Raji (cell line): Measurements from ENCODE around the gene VWA8.

Source experiments
- POLR2A ChIP-seq: IDR thresholded peaks from 2 replicates; pipeline ENCODE4 v1.6.1; 2011; ENCODE audit warnings: low read depth, low read length, control low read depth; ENCODE audit not compliant: insufficient read depth

The VWA8 gene

DNA sequence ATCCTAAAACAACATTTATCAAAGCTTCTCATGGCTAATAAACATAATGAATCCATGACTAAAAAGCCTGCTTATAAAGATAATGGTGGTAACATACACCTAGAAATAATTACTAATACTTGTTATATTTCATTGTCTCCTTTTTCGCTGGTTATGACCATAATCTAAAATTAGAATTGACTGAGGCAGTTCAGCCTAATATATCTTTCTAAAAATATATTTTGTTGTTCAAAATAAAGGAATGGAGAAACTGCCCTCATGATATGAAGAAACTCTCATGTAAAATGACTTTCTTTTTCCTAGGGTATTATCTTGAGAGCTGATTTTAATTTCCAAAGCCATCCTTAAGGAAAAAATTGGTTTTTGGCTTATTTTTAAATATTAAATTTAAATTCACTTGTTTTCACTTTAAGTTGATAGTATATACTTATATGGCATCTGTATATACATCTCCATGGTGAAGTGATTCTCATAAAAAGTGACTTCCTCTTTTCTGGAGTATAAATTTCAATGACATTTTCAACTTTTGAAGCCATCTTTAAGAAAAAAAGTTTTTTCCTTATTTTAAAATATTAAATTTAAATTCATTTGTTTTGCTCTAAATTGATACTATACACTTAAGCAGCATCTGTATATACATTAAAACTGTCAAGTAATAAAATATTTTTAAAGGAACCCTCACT, 204.6 kb downstream of the VWA8 start:
- TF ChIP-seq POLR2A = no peak

DNA sequence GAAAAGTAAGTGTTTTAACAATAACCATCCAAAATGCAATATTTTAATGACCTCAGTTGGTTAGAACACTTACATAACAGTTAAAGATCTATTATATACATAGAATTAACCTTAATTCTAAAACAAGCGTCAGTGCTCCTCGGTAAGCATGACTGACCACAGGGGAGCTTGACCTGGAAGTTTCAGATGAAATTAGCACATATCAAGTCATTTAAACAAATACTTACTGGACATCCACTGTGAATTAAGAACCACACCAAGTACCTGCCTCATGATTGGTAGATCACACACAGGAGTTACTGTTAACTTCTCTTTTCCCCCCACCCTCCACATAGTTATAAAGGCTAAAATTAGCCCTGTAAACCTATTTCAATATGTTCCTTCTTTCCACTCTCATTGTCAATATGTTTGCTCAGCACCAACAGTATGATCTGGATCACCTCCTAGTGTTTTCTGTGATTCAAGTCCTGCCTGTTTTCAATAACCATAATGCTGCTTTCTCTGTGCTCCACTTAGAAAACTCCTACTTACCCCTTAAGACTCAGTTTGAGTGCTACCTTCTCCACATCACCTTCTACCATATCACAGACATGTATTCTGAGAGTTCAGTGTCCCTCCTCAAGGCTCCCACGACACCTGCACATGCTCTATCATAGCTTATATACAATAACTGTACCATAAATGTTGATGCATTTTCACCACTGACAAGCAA, 209.0 kb downstream of the VWA8 start:
- no peak for TF ChIP-seq POLR2A

DNA sequence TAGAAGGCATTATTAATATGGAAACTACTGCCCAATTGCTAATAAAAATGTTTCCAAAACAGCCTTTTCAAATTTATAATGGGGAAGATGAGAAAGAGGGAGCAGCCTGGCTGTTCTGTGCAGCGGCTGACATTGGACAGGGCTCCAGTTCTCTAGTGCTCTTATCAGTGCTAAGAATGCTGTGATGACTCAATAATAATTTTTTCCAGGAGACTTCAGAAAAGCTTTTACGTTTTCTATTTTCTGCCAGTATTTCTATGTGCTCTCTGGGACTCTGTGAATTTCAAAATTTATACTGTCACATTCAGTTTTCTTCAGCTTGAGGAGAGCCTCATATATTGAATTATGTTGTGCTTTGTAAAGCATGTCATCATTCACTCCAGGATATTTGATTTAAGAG, 209.6 kb downstream of the VWA8 start:
- TF ChIP-seq POLR2A = no peak

DNA sequence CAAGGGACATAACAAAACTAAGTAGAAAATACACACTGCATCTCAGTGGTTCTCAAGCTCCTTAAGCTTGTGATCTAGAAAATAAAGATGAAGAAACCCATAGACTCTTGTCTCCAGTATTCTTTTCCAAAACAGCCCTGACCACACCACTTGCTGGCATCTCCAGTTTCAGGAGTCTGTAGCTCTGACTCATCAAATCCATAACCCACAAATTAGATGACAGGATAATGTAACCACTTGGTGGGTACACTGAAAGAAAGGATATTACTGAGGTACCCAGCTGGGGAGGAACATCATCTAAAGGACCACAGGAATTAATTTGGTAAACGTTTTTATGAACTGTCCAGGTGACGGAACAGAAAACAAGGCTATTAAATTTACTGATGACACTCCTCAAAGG, 214.7 kb downstream of the VWA8 start:
- no peak for TF ChIP-seq POLR2A

DNA sequence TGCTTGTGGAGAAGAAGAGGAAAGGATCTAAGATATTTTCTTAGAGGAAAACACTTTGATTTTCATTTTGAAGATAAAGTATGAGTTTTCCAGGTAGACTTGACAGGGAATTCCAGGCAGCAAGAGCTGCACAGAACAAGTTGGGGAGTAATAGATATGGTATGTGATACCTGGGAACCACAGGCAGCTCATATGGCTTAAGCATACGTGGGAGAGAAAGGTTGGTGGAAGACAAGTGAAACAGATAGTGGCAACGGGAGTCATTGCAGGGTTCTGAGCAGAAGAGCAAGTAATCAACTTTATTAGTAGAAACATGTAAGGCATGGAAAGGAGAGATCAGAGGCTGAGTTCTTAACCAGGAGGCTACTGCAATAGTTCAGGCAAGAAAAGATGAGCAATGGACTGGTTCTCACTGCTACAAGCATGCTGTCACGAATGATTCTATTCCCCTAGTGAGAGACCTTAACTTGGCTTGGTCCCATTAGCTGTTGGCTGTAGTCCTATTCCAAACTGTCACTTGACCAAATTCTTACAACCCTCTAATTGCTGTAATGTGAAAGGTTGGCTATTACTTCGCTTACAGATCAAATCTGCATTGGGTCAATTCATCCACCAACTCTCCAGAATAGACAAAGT, 217.9 kb downstream of the VWA8 start:
- TF ChIP-seq POLR2A = no peak

DNA sequence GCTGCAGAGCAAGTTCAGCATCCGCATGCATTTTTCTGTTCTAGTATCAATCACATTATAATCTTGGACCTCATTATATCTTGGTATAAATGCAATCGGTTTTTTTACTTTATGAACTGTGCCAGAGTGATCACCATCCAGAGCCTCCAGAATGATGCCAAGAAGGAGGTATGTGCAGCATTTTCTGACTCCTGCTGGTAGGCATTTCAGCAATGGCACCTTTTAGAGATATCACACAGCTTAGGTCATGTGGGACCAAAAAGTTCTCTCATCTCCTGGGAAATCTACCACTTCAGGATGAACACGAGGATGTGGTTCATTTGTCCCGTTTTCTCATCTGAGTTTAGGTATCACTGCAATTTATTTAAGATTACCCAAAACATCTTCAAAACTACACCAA, 220.4 kb downstream of the VWA8 start:
- no peak for TF ChIP-seq POLR2A

DNA sequence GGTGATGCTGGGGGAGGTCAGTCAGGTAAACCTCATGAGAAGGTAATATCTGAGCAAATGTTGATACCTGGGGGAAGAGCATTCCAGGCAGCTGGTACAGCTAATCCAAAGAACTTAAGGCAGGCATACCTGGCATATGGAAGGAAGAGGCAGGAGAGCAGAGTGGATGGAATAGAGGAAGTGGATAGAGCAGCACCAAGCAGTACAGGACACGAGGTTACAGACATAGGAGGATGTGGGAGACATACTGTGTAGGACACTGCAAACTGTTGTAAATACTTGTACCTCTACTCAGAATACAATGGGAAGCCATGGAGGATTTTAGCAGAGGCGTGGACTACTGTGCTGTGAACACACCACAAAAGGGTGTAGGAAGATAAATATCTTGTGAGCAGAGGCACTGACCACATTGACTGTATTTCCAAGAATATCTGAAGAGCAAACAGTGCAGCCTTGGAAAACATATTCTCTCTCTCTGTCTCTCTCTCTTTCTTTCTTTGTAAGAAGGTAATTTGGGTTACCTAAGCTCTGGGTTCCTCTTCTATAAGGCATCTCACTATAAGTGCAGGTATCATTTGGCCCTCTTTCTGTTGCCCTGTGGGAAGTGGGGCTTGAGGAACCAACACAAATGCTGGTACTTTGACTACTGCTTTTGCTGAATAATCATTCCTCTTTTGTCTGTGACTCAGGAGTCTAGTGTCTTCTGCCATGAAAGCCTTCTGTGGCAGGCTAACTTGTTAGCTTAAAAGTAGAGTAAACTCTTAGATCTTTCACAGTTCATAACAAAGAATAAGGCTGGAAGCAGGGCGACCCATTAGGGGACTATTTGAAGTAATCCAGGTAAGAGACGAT, 238.0 kb downstream of the VWA8 start:
- no peak for TF ChIP-seq POLR2A

DNA sequence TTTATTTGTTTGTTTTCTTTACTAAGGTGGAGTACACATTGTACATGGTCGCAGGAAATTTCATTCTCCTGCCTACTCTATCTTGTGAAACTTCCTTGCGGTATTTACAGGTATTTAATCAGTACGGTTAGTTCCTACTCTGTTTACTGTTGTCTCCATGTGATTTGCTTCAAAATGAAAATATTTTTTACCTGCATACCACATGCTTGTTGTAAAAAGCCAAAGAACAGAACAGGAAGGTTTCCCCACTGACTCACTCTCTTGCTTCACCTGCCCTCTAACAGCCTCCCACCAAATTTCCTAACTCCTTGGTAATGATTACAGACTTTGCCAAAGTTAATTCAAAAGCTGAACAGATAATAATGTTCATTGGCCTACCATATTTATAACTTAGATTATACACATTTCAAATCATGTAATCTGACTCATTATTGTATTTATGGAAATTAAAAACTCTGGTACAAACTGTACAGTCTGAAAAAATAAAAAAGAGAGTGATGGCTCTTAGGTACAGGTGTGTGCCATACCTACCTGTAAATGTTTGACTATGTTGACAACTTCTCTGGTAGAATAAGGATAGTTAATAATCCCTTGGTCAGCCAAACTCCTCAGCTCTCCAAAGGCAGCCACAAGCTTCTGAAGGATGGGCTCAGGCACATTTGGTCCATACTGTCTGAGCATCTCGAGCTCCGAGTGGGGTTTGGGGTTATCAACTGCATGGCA, 239.9 kb downstream of the VWA8 start:
- no peak for TF ChIP-seq POLR2A

DNA sequence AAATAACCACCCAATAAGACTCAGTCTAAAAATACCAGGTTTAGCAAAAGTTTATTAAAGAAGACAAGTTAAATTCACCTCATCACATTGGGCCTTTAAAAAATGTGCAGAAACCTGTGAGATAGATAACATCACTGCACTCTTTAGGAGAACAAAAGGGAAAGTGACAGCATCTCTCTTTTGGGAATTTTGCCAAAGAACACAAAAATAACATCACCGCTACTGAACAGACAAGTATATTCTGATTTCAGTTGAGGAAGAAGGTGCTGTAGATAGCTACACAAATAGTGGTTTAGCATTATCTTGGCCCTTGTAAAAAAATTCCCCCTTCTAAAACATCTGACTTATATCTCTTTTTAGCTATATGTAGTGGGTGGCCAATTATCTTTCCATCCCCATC, 244.7 kb downstream of the VWA8 start:
- TF ChIP-seq POLR2A = no peak

DNA sequence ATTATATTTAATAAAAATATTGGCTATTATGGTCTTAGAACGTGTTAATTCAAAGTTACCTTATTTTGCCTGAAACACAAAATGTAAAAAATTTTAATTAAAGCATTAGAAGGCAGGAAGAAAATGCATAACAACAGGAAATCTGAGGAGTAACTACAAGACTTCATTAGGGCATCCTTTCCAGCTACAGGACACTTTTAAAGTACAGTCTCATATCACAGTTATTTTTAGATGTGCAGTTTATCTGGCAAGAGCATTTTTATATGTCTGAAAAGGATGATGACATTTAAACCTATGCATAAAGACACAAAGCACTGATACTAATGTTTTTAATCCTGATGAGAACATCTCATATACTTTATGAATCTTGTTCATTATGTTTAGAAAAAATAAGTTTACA, 247.5 kb downstream of the VWA8 start:
- no peak for TF ChIP-seq POLR2A

DNA sequence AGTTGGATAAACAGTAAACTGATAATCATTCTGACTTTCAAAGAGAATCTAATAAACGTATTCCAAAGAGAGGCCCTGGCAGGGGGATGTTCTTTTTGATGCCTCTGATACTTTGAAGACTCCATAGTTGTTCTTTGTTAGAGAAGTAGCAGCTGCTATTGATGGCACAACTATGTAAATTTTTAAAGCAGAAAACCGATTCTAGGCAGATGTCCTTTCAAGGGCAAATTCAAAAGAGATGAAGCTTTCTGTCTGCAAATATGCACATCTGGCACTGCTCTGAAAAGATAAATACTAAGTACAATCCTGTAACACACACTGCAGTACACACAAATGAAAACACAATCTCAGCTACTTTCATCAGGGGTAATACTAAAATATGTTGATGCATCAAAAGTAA, 250.1 kb downstream of the VWA8 start:
- no peak for TF ChIP-seq POLR2A

DNA sequence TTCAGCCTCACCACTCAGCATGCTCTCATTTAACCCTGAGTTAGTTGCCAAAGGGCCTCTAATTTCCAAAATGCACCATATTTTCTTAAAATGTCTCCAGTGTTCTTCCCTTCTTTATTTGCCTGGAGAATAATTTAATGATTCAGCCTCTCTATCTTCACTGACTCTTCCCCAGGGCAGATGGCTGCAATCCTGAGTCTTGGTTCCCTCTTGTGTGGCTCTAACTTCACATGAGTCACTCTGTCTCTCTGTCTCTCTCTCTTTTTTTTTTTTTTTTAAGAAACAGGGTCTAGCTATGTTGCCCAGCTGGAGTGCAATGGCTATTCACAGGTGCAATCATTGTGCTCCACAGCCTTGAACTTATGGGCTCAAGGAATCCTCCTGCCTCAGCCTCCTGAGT, 251.4 kb downstream of the VWA8 start:
- TF ChIP-seq POLR2A = no peak

DNA sequence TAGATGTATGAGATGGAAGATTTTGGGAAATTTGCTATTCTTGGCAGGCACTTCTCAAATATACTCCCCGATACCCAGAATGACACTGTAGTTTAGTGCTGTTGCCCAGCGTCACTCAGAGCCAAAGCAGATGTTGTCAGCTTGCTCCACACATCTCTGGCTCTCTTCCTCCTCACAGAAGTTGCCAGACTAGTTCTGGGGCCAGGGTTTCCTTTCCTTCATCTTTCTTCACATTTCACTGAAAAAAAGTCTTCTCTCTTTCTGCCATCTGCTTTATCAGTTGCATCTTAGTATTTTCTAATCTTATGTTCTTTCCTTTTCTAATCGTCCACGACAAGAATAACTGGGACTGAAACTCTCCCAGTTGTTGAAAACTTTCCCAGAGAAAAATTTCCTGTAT, 252.2 kb downstream of the VWA8 start:
- TF ChIP-seq POLR2A = no peak

DNA sequence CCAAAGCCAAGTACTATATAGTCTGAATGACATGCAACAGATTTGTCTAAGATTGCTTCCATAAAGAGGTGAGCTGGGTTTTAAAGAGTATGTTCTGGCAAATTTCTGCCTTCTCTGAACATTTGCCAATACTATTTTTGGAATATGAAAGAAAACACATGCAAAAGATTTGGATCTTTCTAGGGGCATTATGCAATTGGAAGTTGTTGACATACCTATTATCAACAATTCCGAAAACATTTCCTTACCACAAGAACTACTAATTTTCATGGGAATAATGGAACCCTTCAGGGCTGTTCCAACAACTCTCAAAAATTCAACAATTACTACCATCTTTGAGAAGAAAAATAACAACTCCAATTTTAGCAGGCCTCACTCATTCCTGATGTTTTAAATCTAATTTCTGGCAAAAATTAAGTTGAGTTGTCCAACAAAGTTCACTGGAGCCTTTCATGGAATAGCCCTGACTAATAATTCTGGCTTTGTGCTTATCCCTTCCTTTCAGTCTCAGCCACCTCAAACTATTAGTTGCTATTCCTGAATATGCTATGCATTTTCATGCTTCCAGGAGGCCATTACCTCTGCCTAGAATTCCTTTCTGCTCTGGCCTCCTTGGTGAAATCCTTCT, 253.6 kb downstream of the VWA8 start:
- TF ChIP-seq POLR2A = no peak
